Neural cell (in vitro differentiated cells): ENCODE measurements around the gene CCDC127.

ENCODE experiments used
- EP300 ChIP-seq: fragments of 450-650 bp; conservative IDR thresholded peaks from 2 replicates; pipeline ENCODE4 v1.6.1; 2014; ENCODE audit warnings: antibody characterized with exemption, mild to moderate bottlenecking, moderate library complexity; ENCODE audit not compliant: poor library complexity, severe bottlenecking
- EZH2 ChIP-seq: fragments of 200-600, 300-800 bp; shearing (Covaris generic), sonication (generic); IDR thresholded peaks from 2 replicates; pipeline ENCODE4 v1.6.1; 2014; ENCODE audit warnings: antibody characterized with exemption, low read length, borderline replicate concordance, mild to moderate bottlenecking; ENCODE audit not compliant: insufficient read depth, poor library complexity, severe bottlenecking
- MXI1 ChIP-seq: fragments of 450-650 bp; conservative IDR thresholded peaks from 2 replicates; pipeline ENCODE4 v1.6.1; 2014; ENCODE audit warnings: antibody characterized with exemption, mild to moderate bottlenecking; ENCODE audit not compliant: poor library complexity, severe bottlenecking
- POLR2AphosphoS5 ChIP-seq: IDR thresholded peaks from 2 replicates; pipeline ENCODE4 v1.6.1; 2012
- RAD21 ChIP-seq: fragments of 450-650 bp; conservative IDR thresholded peaks from 2 replicates; pipeline ENCODE4 v1.6.1; 2014; ENCODE audit warnings: antibody characterized with exemption, mild to moderate bottlenecking, moderate library complexity
- TAF1 ChIP-seq: IDR thresholded peaks from 2 replicates; pipeline ENCODE4 v1.6.1; 2012; ENCODE audit warnings: low read depth
- TF ChIP-seq, protein P1 (sequence below): fragments of 450-650 bp; IDR thresholded peaks from 2 replicates; pipeline ENCODE4 v1.5.1; 2014; ENCODE audit warnings: antibody characterized with exemption, mild to moderate bottlenecking, moderate library complexity; ENCODE audit not compliant: poor library complexity, severe bottlenecking
- TF ChIP-seq, protein P2 (sequence below): IDR thresholded peaks from 2 replicates; pipeline ENCODE4 v1.6.1; 2012; ENCODE audit warnings: borderline replicate concordance

DNA sequence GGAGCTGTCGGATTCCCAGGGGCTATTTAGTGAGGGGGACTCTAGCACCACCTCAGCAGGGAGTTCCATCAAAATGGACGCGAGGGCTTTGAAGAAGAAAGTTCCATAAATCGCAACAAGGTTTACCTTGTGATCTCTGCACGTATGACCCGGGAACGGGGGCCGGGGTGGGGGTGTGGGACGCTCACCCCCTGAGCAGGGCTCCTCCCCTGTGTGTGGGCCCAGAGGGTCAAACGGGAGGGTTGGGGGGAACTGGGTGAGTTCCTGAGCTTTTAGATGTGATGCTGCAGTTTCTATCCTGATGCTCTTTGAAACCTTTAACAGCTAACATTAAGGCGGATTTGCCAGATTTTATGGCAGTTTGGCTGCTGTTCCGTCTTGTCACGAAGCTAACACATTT is 45.5 kb downstream of the CCDC127 start:
- TF ChIP-seq, protein P1, sequence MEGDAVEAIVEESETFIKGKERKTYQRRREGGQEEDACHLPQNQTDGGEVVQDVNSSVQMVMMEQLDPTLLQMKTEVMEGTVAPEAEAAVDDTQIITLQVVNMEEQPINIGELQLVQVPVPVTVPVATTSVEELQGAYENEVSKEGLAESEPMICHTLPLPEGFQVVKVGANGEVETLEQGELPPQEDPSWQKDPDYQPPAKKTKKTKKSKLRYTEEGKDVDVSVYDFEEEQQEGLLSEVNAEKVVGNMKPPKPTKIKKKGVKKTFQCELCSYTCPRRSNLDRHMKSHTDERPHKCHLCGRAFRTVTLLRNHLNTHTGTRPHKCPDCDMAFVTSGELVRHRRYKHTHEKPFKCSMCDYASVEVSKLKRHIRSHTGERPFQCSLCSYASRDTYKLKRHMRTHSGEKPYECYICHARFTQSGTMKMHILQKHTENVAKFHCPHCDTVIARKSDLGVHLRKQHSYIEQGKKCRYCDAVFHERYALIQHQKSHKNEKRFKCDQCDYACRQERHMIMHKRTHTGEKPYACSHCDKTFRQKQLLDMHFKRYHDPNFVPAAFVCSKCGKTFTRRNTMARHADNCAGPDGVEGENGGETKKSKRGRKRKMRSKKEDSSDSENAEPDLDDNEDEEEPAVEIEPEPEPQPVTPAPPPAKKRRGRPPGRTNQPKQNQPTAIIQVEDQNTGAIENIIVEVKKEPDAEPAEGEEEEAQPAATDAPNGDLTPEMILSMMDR = no peak
- TF ChIP-seq POLR2AphosphoS5 = no peak
- TF ChIP-seq TAF1 = no peak
- no peak for TF ChIP-seq EZH2
- TF ChIP-seq, protein P2, sequence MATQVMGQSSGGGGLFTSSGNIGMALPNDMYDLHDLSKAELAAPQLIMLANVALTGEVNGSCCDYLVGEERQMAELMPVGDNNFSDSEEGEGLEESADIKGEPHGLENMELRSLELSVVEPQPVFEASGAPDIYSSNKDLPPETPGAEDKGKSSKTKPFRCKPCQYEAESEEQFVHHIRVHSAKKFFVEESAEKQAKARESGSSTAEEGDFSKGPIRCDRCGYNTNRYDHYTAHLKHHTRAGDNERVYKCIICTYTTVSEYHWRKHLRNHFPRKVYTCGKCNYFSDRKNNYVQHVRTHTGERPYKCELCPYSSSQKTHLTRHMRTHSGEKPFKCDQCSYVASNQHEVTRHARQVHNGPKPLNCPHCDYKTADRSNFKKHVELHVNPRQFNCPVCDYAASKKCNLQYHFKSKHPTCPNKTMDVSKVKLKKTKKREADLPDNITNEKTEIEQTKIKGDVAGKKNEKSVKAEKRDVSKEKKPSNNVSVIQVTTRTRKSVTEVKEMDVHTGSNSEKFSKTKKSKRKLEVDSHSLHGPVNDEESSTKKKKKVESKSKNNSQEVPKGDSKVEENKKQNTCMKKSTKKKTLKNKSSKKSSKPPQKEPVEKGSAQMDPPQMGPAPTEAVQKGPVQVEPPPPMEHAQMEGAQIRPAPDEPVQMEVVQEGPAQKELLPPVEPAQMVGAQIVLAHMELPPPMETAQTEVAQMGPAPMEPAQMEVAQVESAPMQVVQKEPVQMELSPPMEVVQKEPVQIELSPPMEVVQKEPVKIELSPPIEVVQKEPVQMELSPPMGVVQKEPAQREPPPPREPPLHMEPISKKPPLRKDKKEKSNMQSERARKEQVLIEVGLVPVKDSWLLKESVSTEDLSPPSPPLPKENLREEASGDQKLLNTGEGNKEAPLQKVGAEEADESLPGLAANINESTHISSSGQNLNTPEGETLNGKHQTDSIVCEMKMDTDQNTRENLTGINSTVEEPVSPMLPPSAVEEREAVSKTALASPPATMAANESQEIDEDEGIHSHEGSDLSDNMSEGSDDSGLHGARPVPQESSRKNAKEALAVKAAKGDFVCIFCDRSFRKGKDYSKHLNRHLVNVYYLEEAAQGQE = no peak
- no peak for TF ChIP-seq MXI1
- no peak for TF ChIP-seq RAD21
- no peak for TF ChIP-seq EP300
